Gastroesophageal sphincter (tissue), 3 donors: ENCODE data around the gene CREBRF.

Experiments
- POLR2A ChIP-seq, 2 donors: fragments of 450-650 bp; IDR thresholded peaks; one replicate each; pipeline ENCODE4 v1.6.1; 2017; ENCODE audit warnings: antibody characterized with exemption in 2 of 2, mild to moderate bottlenecking in 2 of 2, moderate library complexity in 1 of 2
- POLR2AphosphoS5 ChIP-seq: sonication (generic); formaldehyde crosslinking; IDR thresholded peaks from one replicate; pipeline ENCODE4 v1.6.1; 2017; ENCODE audit warnings: antibody characterized with exemption
- TF ChIP-seq, protein P1 (sequence below), 4 experiments: fragments of 200-600 bp in 2 of 4; fragments of 450-650 bp in 2 of 4; sonication (generic) in 1 of 4; IDR thresholded peaks; one replicate each; pipeline ENCODE4 v1.5.1; 2017 to 2019; ENCODE audit warnings: antibody characterized with exemption in 4 of 4, mild to moderate bottlenecking in 2 of 4, moderate library complexity in 2 of 4

DNA sequence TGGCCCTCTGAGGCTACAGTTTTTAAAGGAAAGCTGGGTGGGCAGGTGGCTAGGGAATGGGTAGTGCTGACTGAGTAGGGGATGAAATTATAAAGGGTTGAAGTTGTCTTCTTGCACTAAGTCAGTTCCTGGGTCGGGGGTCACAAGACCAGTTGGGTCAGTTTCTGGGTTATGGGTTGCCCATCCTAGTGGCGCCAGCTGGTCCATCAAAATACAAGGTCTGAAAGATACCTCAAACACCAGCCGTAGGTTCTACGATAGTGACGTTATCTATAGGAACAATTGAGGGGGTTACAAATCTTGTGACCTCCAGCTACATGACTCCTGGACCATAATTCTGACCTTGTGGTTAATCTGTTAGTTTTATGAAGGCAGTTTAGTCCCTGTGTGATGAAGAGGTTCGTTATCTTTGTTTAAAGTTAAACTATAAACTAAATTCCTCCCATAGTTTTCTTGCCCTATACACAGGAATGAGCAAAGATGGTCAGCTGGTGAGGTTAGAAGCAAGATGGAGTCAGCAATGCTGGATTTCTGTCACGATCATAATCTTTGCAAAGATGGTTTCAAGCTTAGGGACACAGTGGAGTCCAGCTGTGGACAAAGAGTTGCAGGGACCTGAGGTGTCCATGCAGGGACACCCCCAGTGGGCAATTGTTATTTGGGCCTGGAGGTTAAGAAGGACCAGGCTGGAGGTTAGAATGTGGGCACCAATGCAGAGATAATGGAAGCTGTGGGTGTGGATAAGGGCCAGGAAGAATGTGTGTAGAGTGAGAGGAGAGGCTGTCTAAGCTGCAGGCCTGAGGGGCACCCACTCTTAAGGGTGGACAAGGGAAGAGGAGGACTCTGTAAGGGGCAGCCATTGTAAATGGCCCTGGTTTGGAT, 14.0 kb upstream of the CREBRF start:
- TF ChIP-seq, protein P1, sequence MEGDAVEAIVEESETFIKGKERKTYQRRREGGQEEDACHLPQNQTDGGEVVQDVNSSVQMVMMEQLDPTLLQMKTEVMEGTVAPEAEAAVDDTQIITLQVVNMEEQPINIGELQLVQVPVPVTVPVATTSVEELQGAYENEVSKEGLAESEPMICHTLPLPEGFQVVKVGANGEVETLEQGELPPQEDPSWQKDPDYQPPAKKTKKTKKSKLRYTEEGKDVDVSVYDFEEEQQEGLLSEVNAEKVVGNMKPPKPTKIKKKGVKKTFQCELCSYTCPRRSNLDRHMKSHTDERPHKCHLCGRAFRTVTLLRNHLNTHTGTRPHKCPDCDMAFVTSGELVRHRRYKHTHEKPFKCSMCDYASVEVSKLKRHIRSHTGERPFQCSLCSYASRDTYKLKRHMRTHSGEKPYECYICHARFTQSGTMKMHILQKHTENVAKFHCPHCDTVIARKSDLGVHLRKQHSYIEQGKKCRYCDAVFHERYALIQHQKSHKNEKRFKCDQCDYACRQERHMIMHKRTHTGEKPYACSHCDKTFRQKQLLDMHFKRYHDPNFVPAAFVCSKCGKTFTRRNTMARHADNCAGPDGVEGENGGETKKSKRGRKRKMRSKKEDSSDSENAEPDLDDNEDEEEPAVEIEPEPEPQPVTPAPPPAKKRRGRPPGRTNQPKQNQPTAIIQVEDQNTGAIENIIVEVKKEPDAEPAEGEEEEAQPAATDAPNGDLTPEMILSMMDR (IDR thresholded peaks at IDR 0.05): no peak
- TF ChIP-seq POLR2A (IDR thresholded peaks at IDR 0.05) (no peak), POLR2AphosphoS5 (no peak)
